ENCODE results near the gene CYP2B6. TPM values are rescaled to one million over a fixed set of nuclear protein-coding genes. Genes with fewer than 3 reads are reported as not detected.
"Not testable (repeated sequence)": the region's sequence is repeated elsewhere in the genome, so short reads cannot be mapped to it uniquely, and the experiment has no call there.

The CYP2B6 gene
- total RNA-seq, 1 experiment from 2014 or later: not detected

GRCh38 chr19:41023193-41023592 lies 32.1 kb downstream of the CYP2B6 start:
- no peak for DNase-seq (ENCODE audit: low read depth)
- in situ Hi-C loops (cut with HindIII; ENCODE audit: low pct_unique_long_range_greater_than_20kb, low sequenced_read_pairs): no loop called here

- no peak for DNase-seq (ENCODE audit: low read depth)
- in situ Hi-C loops (cut with HindIII; ENCODE audit: low pct_unique_long_range_greater_than_20kb, low sequenced_read_pairs): no loop called here
Measured at GRCh38 chr19:41025411-41025810, 34.3 kb downstream of the CYP2B6 start.

- DNase-seq (ENCODE audit: low read depth): no peak
- in situ Hi-C loops (cut with HindIII; ENCODE audit: low pct_unique_long_range_greater_than_20kb, low sequenced_read_pairs): no loop called here
Measured at GRCh38 chr19:41025871-41026270, 34.8 kb downstream of the CYP2B6 start.

- DNase-seq (ENCODE audit: low read depth): no peak
- in situ Hi-C loops (cut with HindIII; ENCODE audit: low pct_unique_long_range_greater_than_20kb, low sequenced_read_pairs): no loop called here
Measured at GRCh38 chr19:41027273-41027967, 36.3 kb downstream of the CYP2B6 start.

- in situ Hi-C loops (cut with HindIII; ENCODE audit: low pct_unique_long_range_greater_than_20kb, low sequenced_read_pairs): no loop called here
- DNase-seq (ENCODE audit: low read depth): no peak
Measured at GRCh38 chr19:41029524-41030432, 38.7 kb downstream of the CYP2B6 start.

- in situ Hi-C loops (cut with HindIII; ENCODE audit: low pct_unique_long_range_greater_than_20kb, low sequenced_read_pairs): no loop called here
- DNase-seq (ENCODE audit: low read depth): no peak
Measured at GRCh38 chr19:41030651-41031050, 39.6 kb downstream of the CYP2B6 start.

- in situ Hi-C loops (cut with HindIII; ENCODE audit: low pct_unique_long_range_greater_than_20kb, low sequenced_read_pairs): no loop called here
- DNase-seq (ENCODE audit: low read depth): no peak
Measured at GRCh38 chr19:41031916-41032315, 40.8 kb downstream of the CYP2B6 start.

GRCh38 chr19:41033324-41033723 lies 42.2 kb downstream of the CYP2B6 start:
- in situ Hi-C loops (cut with HindIII; ENCODE audit: low pct_unique_long_range_greater_than_20kb, low sequenced_read_pairs); DNase-seq (ENCODE audit: low read depth): not testable (repeated sequence)

- in situ Hi-C loops (cut with HindIII; ENCODE audit: low pct_unique_long_range_greater_than_20kb, low sequenced_read_pairs): no loop called here
- no peak for DNase-seq (ENCODE audit: low read depth)
Measured at GRCh38 chr19:41039806-41040205, 48.7 kb downstream of the CYP2B6 start.

- peak; percentile 45 for DNase-seq (ENCODE audit: low read depth)
- in situ Hi-C loops (cut with HindIII; ENCODE audit: low pct_unique_long_range_greater_than_20kb, low sequenced_read_pairs): not testable (repeated sequence)
Measured at GRCh38 chr19:41045095-41045494, 54.0 kb downstream of the CYP2B6 start.

GRCh38 chr19:41050426-41050825 lies 59.3 kb downstream of the CYP2B6 start:
- no peak for DNase-seq (ENCODE audit: low read depth)
- in situ Hi-C loops (cut with HindIII; ENCODE audit: low pct_unique_long_range_greater_than_20kb, low sequenced_read_pairs): no loop called here

GRCh38 chr19:41052162-41052561 lies 61.1 kb downstream of the CYP2B6 start:
- DNase-seq (ENCODE audit: low read depth); in situ Hi-C loops (cut with HindIII; ENCODE audit: low pct_unique_long_range_greater_than_20kb, low sequenced_read_pairs): not testable (repeated sequence)

- DNase-seq (ENCODE audit: low read depth); in situ Hi-C loops (cut with HindIII; ENCODE audit: low pct_unique_long_range_greater_than_20kb, low sequenced_read_pairs): not testable (repeated sequence)
Measured at GRCh38 chr19:41053331-41053730, 62.2 kb downstream of the CYP2B6 start.

GRCh38 chr19:41064974-41065569 lies 74.0 kb downstream of the CYP2B6 start:
- peak; percentile 48 for DNase-seq (ENCODE audit: low read depth)
- in situ Hi-C loops (cut with HindIII; ENCODE audit: low pct_unique_long_range_greater_than_20kb, low sequenced_read_pairs): no loop called here

Other genes with a start within 250 kb of the CYP2B6 start
- gene ACTMAP, start 240.8 kb upstream of the CYP2B6 start, total RNA-seq (2014; rRNA removed; shearing (Covaris generic); ENCODE audit: low replicate concordance): 3.3 and 5.2 TPM in 2 replicates
- gene SNRPA, start 240.1 kb upstream of the CYP2B6 start, total RNA-seq (2014; rRNA removed; shearing (Covaris generic); ENCODE audit: low replicate concordance): 51.1 and 64.3 TPM in 2 replicates
- gene MIA, start 215.8 kb upstream of the CYP2B6 start, total RNA-seq (2014; rRNA removed; shearing (Covaris generic); ENCODE audit: low replicate concordance): not detected in 2 replicates
- 62.7 and 79.7 TPM in 2 replicates for gene RAB4B, start 213.0 kb upstream of the CYP2B6 start, total RNA-seq (2014; rRNA removed; shearing (Covaris generic); ENCODE audit: low replicate concordance)
- gene EGLN2, start 192.1 kb upstream of the CYP2B6 start, total RNA-seq (2014; rRNA removed; shearing (Covaris generic); ENCODE audit: low replicate concordance): 98.8 and 138 TPM in 2 replicates
- gene CYP2A6, start 140.8 kb upstream of the CYP2B6 start, total RNA-seq (2014; rRNA removed; shearing (Covaris generic); ENCODE audit: low replicate concordance): not detected in 2 replicates
- gene CYP2A7, start 109.1 kb upstream of the CYP2B6 start, total RNA-seq (2014; rRNA removed; shearing (Covaris generic); ENCODE audit: low replicate concordance): not detected in 2 replicates
- not detected in 2 replicates for gene CYP2A13, start 97.2 kb downstream of the CYP2B6 start, total RNA-seq (2014; rRNA removed; shearing (Covaris generic); ENCODE audit: low replicate concordance)
- gene CYP2F1, start 123.2 kb downstream of the CYP2B6 start, total RNA-seq (2014; rRNA removed; shearing (Covaris generic); ENCODE audit: low replicate concordance): not detected in 2 replicates
- gene CYP2S1, start 201.9 kb downstream of the CYP2B6 start, total RNA-seq (2014; rRNA removed; shearing (Covaris generic); ENCODE audit: low replicate concordance): 10.6 and 40.2 TPM in 2 replicates
- gene AXL, start 227.9 kb downstream of the CYP2B6 start, total RNA-seq (2014; rRNA removed; shearing (Covaris generic); ENCODE audit: low replicate concordance): 349 and 418 TPM in 2 replicates

All from Caki2 (cell line).